ENCODE measurements around the gene PAH. TPM values are rescaled to one million over a fixed set of nuclear protein-coding genes. Genes with fewer than 3 reads are reported as not detected.

Gene PAH
- total and polyA plus RNA-seq, 2 of the 13 experiments (the other 11 are each of a cell fraction or from before 2014, with no cell fraction given): 192 to 451 TPM

DNA sequence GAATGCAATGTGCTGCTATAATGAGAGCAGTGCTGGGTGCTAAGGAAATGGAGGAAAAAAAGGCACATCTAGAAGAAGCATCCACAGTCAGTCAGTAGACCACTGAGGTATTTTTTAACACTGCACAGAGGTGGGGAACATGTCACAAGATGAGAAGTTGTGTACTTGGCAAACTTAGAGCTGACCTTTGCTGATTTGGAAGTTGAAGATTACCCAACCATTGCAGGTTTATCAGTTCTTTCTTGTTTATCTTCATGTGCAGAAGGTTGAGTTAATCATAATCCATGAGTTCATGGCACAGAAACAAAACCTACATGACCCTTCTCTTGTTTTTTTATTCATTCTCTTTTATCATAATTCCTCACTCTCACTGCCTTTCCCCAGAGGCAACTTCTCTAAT is 3.2 kb upstream of the PAH start (continued):
- TF ChIP-seq, protein P1, sequence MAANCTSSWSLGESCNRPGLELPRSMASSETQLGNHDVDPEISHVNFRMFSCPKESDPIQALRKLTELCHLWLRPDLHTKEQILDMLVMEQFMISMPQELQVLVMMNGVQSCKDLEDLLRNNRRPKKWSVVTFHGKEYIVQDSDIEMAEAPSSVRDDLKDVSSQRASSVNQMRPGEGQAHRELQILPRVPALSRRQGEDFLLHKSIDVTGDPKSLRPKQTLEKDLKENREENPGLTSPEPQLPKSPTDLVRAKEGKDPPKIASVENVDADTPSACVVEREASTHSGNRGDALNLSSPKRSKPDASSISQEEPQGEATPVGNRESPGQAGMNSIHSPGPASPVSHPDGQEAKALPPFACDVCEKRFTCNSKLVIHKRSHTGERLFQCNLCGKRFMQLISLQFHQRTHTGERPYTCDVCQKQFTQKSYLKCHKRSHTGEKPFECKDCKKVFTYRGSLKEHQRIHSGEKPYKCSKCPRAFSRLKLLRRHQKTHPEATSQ (CRISPR knock-in tag; IDR thresholded peaks at IDR 0.05; ENCODE audit: borderline replicate concordance): no peak; the same call in 1 of the 2 replicates
- TF ChIP-seq, protein P2, sequence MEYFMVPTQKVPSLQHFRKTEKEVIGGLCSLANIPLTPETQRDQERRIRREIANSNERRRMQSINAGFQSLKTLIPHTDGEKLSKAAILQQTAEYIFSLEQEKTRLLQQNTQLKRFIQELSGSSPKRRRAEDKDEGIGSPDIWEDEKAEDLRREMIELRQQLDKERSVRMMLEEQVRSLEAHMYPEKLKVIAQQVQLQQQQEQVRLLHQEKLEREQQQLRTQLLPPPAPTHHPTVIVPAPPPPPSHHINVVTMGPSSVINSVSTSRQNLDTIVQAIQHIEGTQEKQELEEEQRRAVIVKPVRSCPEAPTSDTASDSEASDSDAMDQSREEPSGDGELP (IDR thresholded peaks at IDR 0.05; ENCODE audit: borderline replicate concordance, low read depth): peak; percentile 44; the same call in 1 of the 2 replicates
- TF ChIP-seq, protein P3, sequence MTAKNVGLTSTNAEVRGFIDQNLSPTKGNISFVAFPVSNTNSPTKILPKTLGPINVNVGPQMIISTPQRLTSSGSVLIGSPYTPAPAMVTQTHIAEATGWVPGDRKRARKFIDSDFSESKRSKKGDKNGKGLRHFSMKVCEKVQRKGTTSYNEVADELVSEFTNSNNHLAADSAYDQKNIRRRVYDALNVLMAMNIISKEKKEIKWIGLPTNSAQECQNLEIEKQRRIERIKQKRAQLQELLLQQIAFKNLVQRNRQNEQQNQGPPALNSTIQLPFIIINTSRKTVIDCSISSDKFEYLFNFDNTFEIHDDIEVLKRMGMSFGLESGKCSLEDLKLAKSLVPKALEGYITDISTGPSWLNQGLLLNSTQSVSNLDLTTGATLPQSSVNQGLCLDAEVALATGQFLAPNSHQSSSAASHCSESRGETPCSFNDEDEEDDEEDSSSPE (CRISPR knock-in tag; IDR thresholded peaks at IDR 0.05): no peak
- TF ChIP-seq, protein P4, sequence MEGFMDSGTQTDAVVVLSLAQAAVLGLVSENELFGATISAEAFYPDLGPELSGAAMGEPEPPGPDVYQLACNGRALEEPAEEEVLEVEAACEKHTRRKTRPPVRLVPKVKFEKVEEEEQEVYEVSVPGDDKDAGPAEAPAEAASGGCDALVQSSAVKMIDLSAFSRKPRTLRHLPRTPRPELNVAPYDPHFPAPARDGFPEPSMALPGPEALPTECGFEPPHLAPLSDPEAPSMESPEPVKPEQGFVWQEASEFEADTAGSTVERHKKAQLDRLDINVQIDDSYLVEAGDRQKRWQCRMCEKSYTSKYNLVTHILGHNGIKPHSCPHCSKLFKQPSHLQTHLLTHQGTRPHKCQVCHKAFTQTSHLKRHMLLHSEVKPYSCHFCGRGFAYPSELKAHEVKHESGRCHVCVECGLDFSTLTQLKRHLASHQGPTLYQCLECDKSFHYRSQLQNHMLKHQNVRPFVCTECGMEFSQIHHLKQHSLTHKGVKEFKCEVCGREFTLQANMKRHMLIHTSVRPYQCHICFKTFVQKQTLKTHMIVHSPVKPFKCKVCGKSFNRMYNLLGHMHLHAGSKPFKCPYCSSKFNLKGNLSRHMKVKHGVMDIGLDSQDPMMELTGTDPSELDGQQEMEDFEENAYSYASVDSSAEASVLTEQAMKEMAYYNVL (CRISPR knock-in tag; IDR thresholded peaks at IDR 0.05; ENCODE audit: borderline replicate concordance): peak; percentile 87; the same call in 1 of the 2 replicates
- TF ChIP-seq ZKSCAN8 (CRISPR knock-in tag; IDR thresholded peaks at IDR 0.05; ENCODE audit: borderline replicate concordance) (peak; percentile 69; the same call in 1 of the 2 replicates), STAG1 (CRISPR knock-in tag; IDR thresholded peaks at IDR 0.05) (peak; percentile 14), NFIC (IDR thresholded peaks at IDR 0.05; ENCODE audit: low read length) (peak; percentile 97), HMG20B (CRISPR knock-in tag; conservative IDR thresholded peaks at IDR 0.05) (peak; percentile 87), HMG20A (CRISPR knock-in tag; IDR thresholded peaks at IDR 0.05; ENCODE audit: borderline replicate concordance) (peak; percentile 98), FOXA3 (CRISPR knock-in tag; IDR thresholded peaks at IDR 0.05) (peak; percentile 99), ZBTB7B (CRISPR knock-in tag; IDR thresholded peaks at IDR 0.05) (peak; percentile 96), ZNF652 (CRISPR knock-in tag; IDR thresholded peaks at IDR 0.05; ENCODE audit: borderline replicate concordance, low read depth) (no peak), CHD2 (IDR thresholded peaks at IDR 0.05; ENCODE audit: low read depth, low read length) (no peak), ESRRA (CRISPR knock-in tag; IDR thresholded peaks at IDR 0.05; ENCODE audit: low read depth) (0 out of 2 replicates have a peak, but pooled peaks have one; percentile 30)
- TF ChIP-seq, protein P5, sequence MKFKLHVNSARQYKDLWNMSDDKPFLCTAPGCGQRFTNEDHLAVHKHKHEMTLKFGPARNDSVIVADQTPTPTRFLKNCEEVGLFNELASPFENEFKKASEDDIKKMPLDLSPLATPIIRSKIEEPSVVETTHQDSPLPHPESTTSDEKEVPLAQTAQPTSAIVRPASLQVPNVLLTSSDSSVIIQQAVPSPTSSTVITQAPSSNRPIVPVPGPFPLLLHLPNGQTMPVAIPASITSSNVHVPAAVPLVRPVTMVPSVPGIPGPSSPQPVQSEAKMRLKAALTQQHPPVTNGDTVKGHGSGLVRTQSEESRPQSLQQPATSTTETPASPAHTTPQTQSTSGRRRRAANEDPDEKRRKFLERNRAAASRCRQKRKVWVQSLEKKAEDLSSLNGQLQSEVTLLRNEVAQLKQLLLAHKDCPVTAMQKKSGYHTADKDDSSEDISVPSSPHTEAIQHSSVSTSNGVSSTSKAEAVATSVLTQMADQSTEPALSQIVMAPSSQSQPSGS (CRISPR knock-in tag; IDR thresholded peaks at IDR 0.05): peak; percentile 92
- TF ChIP-seq, protein P6, sequence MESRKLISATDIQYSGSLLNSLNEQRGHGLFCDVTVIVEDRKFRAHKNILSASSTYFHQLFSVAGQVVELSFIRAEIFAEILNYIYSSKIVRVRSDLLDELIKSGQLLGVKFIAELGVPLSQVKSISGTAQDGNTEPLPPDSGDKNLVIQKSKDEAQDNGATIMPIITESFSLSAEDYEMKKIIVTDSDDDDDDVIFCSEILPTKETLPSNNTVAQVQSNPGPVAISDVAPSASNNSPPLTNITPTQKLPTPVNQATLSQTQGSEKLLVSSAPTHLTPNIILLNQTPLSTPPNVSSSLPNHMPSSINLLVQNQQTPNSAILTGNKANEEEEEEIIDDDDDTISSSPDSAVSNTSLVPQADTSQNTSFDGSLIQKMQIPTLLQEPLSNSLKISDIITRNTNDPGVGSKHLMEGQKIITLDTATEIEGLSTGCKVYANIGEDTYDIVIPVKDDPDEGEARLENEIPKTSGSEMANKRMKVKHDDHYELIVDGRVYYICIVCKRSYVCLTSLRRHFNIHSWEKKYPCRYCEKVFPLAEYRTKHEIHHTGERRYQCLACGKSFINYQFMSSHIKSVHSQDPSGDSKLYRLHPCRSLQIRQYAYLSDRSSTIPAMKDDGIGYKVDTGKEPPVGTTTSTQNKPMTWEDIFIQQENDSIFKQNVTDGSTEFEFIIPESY (CRISPR knock-in tag; IDR thresholded peaks at IDR 0.05): 0 out of 2 replicates have a peak, but pooled peaks have one; percentile 14
- TF ChIP-seq, protein P7, sequence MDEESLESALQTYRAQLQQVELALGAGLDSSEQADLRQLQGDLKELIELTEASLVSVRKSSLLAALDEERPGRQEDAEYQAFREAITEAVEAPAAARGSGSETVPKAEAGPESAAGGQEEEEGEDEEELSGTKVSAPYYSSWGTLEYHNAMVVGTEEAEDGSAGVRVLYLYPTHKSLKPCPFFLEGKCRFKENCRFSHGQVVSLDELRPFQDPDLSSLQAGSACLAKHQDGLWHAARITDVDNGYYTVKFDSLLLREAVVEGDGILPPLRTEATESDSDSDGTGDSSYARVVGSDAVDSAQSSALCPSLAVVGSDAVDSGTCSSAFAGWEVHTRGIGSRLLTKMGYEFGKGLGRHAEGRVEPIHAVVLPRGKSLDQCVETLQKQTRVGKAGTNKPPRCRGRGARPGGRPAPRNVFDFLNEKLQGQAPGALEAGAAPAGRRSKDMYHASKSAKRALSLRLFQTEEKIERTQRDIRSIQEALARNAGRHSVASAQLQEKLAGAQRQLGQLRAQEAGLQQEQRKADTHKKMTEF (CRISPR knock-in tag; IDR thresholded peaks at IDR 0.05): peak; percentile 98
- TF ChIP-seq, protein P8, sequence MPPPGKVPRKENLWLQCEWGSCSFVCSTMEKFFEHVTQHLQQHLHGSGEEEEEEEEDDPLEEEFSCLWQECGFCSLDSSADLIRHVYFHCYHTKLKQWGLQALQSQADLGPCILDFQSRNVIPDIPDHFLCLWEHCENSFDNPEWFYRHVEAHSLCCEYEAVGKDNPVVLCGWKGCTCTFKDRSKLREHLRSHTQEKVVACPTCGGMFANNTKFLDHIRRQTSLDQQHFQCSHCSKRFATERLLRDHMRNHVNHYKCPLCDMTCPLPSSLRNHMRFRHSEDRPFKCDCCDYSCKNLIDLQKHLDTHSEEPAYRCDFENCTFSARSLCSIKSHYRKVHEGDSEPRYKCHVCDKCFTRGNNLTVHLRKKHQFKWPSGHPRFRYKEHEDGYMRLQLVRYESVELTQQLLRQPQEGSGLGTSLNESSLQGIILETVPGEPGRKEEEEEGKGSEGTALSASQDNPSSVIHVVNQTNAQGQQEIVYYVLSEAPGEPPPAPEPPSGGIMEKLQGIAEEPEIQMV (CRISPR knock-in tag; IDR thresholded peaks at IDR 0.05; ENCODE audit: low read depth): no peak

All from HepG2 (cell line).